ENCODE data around the gene SLC17A1. TPM values are rescaled to one million over a fixed set of nuclear protein-coding genes. Genes with fewer than 3 reads are reported as not detected.

The SLC17A1 gene
- total RNA-seq, 1 donor from 2014 or later = not detected

- no peak for TF ChIP-seq CTCF (IDR thresholded peaks at IDR 0.05)
- no peak for DNase-seq (ENCODE audit: extremely low spot score, unreplicated experiment)
- H3K27me3 Mint-ChIP-seq (ENCODE audit: unreplicated experiment) = peaks cover 34% of the 10 kb centered on the region
- H3K4me3 Mint-ChIP-seq (ENCODE audit: unreplicated experiment) = no peak overlapping the region
- H3K27ac Mint-ChIP-seq (ENCODE audit: unreplicated experiment) = no peak overlapping the region
- no peaks in the 10 kb centered on the region for H3K4me1 Mint-ChIP-seq (ENCODE audit: unreplicated experiment)
- H3K9me3 Mint-ChIP-seq (ENCODE audit: unreplicated experiment) = no peaks in the 10 kb centered on the region
- H3K36me3 Mint-ChIP-seq (ENCODE audit: unreplicated experiment) = no peaks in the 10 kb centered on the region
These were observed 36.8 kb upstream of the SLC17A1 start for GRCh38 chr6:25868436-25869183.

DNA sequence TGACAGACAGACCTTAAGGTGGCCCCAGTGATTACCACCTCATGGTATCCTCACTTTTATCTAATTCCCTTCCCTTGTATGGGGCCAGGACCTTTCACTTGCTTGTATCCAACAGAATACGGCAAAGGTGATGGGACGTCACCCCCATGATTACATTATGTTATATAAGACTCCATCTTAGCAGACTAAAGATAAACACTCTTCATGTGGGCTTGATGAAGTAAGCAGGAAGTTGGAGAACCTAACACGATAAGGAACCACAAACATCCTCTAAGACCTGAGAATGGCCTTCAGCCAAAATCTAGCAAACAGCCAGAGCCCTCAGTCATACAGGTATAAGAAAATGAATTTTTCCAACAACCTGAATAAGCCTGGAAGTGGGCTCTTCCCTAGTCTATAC lies 34.2 kb upstream of the SLC17A1 start:
- H3K9me3 Mint-ChIP-seq (ENCODE audit: unreplicated experiment) = no peaks in the 10 kb centered on the region
- no peak for TF ChIP-seq CTCF (IDR thresholded peaks at IDR 0.05)
- H3K27ac Mint-ChIP-seq (ENCODE audit: unreplicated experiment) = no peak overlapping the region
- no peaks in the 10 kb centered on the region for H3K36me3 Mint-ChIP-seq (ENCODE audit: unreplicated experiment)
- no peaks in the 10 kb centered on the region for H3K4me1 Mint-ChIP-seq (ENCODE audit: unreplicated experiment)
- no peak overlapping the region for H3K4me3 Mint-ChIP-seq (ENCODE audit: unreplicated experiment)
- H3K27me3 Mint-ChIP-seq (ENCODE audit: unreplicated experiment) = peaks cover 37% of the 10 kb centered on the region
- no peak for DNase-seq (ENCODE audit: extremely low spot score, unreplicated experiment)

- H3K27me3 Mint-ChIP-seq (ENCODE audit: unreplicated experiment) = peaks cover 38% of the 10 kb centered on the region
- TF ChIP-seq CTCF (IDR thresholded peaks at IDR 0.05) = no peak
- no peaks in the 10 kb centered on the region for H3K4me1 Mint-ChIP-seq (ENCODE audit: unreplicated experiment)
- no peak overlapping the region for H3K4me3 Mint-ChIP-seq (ENCODE audit: unreplicated experiment)
- no peak overlapping the region for H3K27ac Mint-ChIP-seq (ENCODE audit: unreplicated experiment)
- no peaks in the 10 kb centered on the region for H3K36me3 Mint-ChIP-seq (ENCODE audit: unreplicated experiment)
- no peak for DNase-seq (ENCODE audit: extremely low spot score, unreplicated experiment)
- no peaks in the 10 kb centered on the region for H3K9me3 Mint-ChIP-seq (ENCODE audit: unreplicated experiment)
These were observed 31.5 kb upstream of the SLC17A1 start for GRCh38 chr6:25863360-25863759.

GRCh38 chr6:25862199-25862598 lies 30.3 kb upstream of the SLC17A1 start:
- H3K4me1 Mint-ChIP-seq (ENCODE audit: unreplicated experiment) = no peaks in the 10 kb centered on the region
- H3K27me3 Mint-ChIP-seq (ENCODE audit: unreplicated experiment) = peaks cover 38% of the 10 kb centered on the region
- no peak overlapping the region for H3K27ac Mint-ChIP-seq (ENCODE audit: unreplicated experiment)
- H3K4me3 Mint-ChIP-seq (ENCODE audit: unreplicated experiment) = no peak overlapping the region
- DNase-seq (ENCODE audit: extremely low spot score, unreplicated experiment) = no peak
- TF ChIP-seq CTCF (IDR thresholded peaks at IDR 0.05) = no peak
- no peaks in the 10 kb centered on the region for H3K9me3 Mint-ChIP-seq (ENCODE audit: unreplicated experiment)
- no peaks in the 10 kb centered on the region for H3K36me3 Mint-ChIP-seq (ENCODE audit: unreplicated experiment)

- Mint-ChIP-seq H3K4me3 (ENCODE audit: unreplicated experiment) (no peak overlapping the region), H3K4me1 (ENCODE audit: unreplicated experiment) (no peaks in the 10 kb centered on the region), H3K27me3 (ENCODE audit: unreplicated experiment) (peaks cover 24% of the 10 kb centered on the region), H3K9me3 (ENCODE audit: unreplicated experiment) (no peaks in the 10 kb centered on the region), H3K36me3 (ENCODE audit: unreplicated experiment) (no peaks in the 10 kb centered on the region), H3K27ac (ENCODE audit: unreplicated experiment) (no peak overlapping the region)
- TF ChIP-seq CTCF (IDR thresholded peaks at IDR 0.05) = no peak
- no peak for DNase-seq (ENCODE audit: extremely low spot score, unreplicated experiment)
These were observed 20.9 kb upstream of the SLC17A1 start for GRCh38 chr6:25852756-25853155.
